ENCODE data around the gene PPP6R3.

DNA sequence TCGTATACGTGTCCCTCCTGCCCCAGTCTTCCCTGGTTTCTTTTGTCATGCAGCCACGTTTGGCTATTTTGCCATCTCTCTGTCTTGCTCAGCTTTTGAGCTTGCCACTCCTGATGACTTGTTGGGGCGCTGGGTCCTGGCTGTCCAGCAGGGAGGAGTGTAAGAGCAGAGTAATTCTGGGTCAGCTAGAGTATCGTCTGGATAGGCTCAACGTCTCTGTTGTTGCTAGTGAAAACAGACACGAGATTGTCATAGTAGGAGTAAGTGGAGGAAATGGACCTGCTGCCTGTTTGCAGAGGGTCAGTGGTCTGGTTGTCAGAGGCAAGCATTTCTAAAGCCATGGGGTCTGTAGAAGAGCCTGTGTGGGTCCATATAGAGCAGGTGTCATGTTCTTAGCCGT, 83.0 kb downstream of the PPP6R3 start:
- TF ChIP-seq, protein P1, sequence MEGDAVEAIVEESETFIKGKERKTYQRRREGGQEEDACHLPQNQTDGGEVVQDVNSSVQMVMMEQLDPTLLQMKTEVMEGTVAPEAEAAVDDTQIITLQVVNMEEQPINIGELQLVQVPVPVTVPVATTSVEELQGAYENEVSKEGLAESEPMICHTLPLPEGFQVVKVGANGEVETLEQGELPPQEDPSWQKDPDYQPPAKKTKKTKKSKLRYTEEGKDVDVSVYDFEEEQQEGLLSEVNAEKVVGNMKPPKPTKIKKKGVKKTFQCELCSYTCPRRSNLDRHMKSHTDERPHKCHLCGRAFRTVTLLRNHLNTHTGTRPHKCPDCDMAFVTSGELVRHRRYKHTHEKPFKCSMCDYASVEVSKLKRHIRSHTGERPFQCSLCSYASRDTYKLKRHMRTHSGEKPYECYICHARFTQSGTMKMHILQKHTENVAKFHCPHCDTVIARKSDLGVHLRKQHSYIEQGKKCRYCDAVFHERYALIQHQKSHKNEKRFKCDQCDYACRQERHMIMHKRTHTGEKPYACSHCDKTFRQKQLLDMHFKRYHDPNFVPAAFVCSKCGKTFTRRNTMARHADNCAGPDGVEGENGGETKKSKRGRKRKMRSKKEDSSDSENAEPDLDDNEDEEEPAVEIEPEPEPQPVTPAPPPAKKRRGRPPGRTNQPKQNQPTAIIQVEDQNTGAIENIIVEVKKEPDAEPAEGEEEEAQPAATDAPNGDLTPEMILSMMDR (IDR thresholded peaks at IDR 0.05; ENCODE audit: low read depth, low read length), result no peak
- no peak for TF ChIP-seq POLR2A (IDR thresholded peaks at IDR 0.05; ENCODE audit: extremely low read depth, insufficient read length)
